ENCODE data around the gene CACUL1.
A peak's percentile ranks its signal among the peaks of the same experiment; 100 is the strongest.
"Not testable (repeated sequence)": the region's sequence is repeated elsewhere in the genome, so short reads cannot be mapped to it uniquely, and the experiment has no call there.

CACUL1 gene

DNA sequence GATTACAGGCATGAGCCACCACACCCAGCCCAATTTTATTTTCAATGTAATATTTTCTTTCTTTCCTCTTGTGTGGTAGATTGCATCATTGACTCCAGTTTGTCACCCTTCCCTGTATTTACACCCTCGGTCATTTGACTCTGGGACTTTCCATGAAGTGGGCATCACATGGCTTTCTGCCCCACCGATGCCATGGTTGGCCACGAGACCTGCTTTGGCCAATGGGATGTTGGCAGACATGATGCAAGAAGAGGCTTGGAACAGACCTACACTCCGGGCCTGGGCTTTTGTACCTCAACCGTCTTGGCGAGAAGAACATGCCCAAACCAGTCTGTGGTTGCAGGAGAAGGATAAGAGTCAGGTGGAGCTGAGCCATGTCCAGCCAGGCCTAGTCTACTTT lies 38.8 kb upstream of the CACUL1 start:
- peak; percentile 59 for DNase-seq (ENCODE audit: low spot score)
- TF ChIP-seq CTCF (IDR thresholded peaks at IDR 0.05) = no peak
- no peak overlapping the region for H3K4me3 ChIP-seq
- no peak overlapping the region for H3K27ac ChIP-seq

DNA sequence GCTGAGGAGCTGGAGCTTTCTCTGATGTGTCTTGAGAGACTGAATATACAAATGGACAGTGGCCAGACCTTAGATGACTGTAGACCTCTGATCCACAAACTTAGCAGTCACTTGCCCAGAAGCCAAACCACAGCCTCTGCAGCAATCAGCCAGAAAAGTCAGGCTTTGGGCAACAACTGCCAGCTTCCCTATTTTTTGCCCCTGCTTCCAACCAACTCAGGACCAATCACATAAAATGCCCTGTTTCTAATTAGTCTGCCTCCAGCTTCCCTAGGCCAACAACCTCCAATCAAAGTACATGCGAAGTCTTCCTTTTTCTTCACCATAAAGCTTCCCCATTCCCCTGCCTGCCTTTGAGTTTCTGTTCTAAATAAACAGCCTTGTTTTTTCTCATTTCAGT lies 37.8 kb upstream of the CACUL1 start:
- DNase-seq (ENCODE audit: low spot score) = peak; percentile 62

DNA sequence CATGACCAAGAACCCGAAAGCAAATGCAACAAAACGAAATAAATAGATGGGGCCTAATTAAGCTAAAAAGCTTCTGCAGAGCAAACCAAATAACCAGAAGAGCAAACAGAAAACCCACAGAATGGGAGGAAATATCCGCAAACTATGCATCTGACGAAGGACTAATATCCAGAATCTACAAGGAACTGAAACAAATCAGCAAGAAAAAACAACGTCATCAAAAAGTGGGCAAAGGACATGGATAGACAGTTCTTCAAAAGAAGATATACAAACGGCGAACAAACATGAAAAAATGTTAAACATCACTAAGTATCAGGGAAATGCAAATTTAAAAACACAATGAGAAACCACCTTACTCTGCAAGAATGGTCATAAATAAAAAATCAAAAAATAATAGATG lies 35.3 kb upstream of the CACUL1 start:
- no peak for TF ChIP-seq CTCF (IDR thresholded peaks at IDR 0.05)
- H3K27ac ChIP-seq = no peak overlapping the region
- DNase-seq (ENCODE audit: low spot score) = no peak
- H3K4me3 ChIP-seq = no peak overlapping the region

More for the DNA sequence above, 37.8 kb upstream of the CACUL1 start:
- Histone ChIP-seq H3K27ac (peak overlapping the region in 1 of 2 donors; percentile 46), H3K4me3 (no peak overlapping the region)
- TF ChIP-seq CTCF (IDR thresholded peaks at IDR 0.05) = no peak

DNA sequence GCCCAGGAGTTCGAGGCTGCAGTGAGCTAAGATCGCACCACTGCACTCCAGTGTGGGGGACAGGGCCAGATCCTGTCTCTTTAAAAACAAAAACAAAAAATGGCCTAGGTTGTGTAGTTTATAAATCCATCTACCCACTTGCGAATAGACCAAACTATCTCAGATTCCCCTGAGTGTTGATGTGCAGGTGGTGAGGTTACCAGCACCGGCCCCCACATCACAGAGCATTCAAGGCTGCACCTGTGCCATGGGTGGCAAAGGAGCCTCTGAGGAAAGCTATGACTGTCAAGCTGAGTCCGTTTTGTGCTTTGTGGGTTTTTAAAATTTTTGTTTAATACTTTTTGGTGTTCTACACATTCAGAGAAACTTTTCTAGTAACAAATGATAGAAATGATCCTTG lies 30.8 kb upstream of the CACUL1 start:
- no peak for DNase-seq (ENCODE audit: low spot score)
- TF ChIP-seq CTCF (IDR thresholded peaks at IDR 0.05) = no peak
- H3K27ac ChIP-seq = no peak overlapping the region
- no peak overlapping the region for H3K4me3 ChIP-seq

- TF ChIP-seq CTCF (IDR thresholded peaks at IDR 0.05) = no peak
- DNase-seq (ENCODE audit: low spot score) = no peak
- H3K4me3 ChIP-seq = no peak overlapping the region
- no peak overlapping the region for H3K27ac ChIP-seq
These were observed 29.2 kb upstream of the CACUL1 start for GRCh38 chr10:118783776-118784545.

DNA sequence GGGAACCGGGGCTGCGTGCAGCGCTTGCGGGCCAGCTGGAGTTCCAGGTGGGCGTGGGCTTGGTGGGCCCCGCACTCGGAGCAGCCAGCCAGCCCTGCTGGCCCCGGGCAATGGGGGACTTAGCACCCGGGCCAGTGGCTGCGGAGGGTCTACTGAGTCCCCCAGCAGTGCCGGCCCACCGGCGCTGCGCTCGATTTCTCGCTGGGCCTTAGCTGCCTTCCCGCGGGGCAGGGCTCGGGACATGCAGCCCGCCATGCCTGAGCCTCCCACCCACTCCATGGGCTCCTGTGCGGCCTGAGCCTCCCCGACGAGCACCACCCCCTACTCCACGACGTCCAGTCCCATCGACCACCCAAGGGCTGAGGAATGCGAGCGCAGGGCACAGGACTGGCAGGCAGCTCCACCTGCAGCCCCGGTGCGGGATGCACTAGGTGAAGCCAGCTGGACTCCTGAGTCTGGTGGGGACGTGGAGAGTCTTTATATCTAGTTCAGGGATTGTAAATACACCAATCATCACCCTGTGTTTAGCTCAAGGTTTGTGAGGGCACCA lies 28.2 kb upstream of the CACUL1 start:
- H3K27ac ChIP-seq; H3K4me3 ChIP-seq; DNase-seq (ENCODE audit: low spot score): not testable (repeated sequence)

DNA sequence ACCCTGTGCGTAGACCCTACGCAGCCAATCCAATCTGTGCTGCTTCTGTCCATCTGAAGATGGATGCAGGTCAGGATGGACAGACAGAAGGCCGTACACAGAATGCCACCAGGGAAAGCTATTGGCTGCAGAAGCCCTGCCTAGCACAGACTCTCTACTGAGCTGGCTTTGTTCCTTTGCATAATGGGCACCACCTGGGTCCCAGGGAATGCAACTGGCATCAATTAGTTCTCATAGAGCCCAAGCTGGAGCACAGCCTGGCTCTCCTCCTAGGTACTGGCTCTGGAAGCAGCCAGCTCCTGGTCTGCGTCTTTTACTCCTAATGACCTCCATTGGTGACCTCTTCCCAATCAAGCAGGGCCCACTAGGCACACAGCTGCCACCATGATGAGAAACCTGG lies 26.8 kb upstream of the CACUL1 start:
- TF ChIP-seq CTCF (IDR thresholded peaks at IDR 0.05) = no peak
- Histone ChIP-seq H3K4me3 (no peak overlapping the region), H3K27ac (no peak overlapping the region)
- no peak for DNase-seq (ENCODE audit: low spot score)
